AG09309 (cell line): ENCODE results near the gene WASF2.
"Not testable (repeated sequence)": the region's sequence is repeated elsewhere in the genome, so short reads cannot be mapped to it uniquely, and the experiment has no call there.

Experiments
- DNase-seq: peaks from one replicate; pipeline ENCODE4 v3.0.0-alpha.2; 2010; ENCODE audit warnings: low read depth
- H3K4me3 ChIP-seq: 2 replicates; pipeline ENCODE4 v1.5.1; 2011; ENCODE audit warnings: mild to moderate bottlenecking, low read depth, low read length, moderate library complexity; ENCODE audit not compliant: control insufficient read depth
- TF ChIP-seq, protein P1 (sequence below): IDR thresholded peaks from 2 replicates; pipeline ENCODE4 v1.5.1; 2011; ENCODE audit warnings: mild to moderate bottlenecking, low read depth, low read length, inconsistent platforms; ENCODE audit not compliant: insufficient read depth, control insufficient read depth; ENCODE audit errors: missing control alignments

WASF2 gene

DNA sequence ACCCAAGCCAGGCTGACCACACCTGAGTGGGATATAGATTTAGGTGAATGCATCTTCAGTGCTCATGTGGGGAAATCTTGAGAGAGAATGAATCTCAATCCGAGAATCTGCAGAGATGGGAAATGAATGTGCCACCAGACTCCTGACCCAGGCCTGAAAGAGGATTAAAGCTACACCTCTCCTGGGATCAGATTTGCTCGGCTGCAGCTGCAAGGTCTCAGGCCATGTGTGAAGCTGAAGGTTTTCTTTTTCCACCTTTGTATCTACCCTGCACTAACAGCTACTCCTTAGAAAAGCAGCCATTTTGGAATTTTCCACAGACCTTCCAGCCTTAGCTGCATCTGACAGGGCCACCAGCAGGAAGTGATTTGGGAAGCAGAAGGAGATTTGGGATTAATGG lies 79.3 kb downstream of the WASF2 start:
- no peak overlapping the region for H3K4me3 ChIP-seq
- TF ChIP-seq, protein P1, sequence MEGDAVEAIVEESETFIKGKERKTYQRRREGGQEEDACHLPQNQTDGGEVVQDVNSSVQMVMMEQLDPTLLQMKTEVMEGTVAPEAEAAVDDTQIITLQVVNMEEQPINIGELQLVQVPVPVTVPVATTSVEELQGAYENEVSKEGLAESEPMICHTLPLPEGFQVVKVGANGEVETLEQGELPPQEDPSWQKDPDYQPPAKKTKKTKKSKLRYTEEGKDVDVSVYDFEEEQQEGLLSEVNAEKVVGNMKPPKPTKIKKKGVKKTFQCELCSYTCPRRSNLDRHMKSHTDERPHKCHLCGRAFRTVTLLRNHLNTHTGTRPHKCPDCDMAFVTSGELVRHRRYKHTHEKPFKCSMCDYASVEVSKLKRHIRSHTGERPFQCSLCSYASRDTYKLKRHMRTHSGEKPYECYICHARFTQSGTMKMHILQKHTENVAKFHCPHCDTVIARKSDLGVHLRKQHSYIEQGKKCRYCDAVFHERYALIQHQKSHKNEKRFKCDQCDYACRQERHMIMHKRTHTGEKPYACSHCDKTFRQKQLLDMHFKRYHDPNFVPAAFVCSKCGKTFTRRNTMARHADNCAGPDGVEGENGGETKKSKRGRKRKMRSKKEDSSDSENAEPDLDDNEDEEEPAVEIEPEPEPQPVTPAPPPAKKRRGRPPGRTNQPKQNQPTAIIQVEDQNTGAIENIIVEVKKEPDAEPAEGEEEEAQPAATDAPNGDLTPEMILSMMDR = no peak
- no peak for DNase-seq

DNA sequence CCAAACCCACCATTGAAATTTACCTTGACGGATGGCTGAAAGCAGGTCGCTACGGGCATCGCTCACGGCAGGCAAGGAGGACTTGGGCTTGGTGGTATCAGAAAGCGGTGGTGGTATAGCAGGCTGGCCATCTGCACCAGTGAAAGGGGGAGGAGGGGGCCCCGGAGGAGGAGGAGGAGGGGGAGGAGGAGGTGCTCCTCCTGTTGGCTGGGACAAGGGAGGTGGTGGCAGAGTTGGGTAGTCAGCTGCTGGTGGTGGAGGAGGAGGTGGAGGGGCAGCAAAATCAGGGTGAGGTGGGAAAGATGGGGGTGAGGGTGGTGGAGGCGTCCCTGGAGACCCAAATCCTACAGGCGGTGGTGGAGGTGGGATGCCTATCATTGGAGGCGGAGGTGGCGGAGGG lies 80.3 kb downstream of the WASF2 start:
- TF ChIP-seq, protein P1 = no peak
- no peak for DNase-seq
- H3K4me3 ChIP-seq = no peak overlapping the region

DNA sequence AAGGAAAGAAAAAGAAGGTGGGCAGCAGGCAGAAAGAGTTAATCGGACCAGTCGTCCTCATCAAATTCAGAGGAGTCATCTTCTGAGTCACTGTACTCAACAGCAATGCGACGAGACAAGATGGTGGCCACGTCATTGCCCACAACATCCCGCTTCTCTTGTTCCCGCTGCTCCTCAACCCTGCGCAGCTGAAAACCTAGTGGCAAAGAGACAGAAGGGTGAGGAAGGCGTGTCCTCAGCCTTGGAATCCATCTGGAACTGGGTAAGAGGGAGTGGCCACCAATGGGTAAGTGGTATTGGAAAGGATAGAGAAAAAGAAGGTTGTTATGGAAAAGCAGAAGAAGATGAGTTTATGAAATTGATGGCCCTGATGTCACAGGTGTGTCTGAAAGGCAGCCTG lies 81.8 kb downstream of the WASF2 start:
- TF ChIP-seq, protein P1 = no peak
- DNase-seq = no peak

DNA sequence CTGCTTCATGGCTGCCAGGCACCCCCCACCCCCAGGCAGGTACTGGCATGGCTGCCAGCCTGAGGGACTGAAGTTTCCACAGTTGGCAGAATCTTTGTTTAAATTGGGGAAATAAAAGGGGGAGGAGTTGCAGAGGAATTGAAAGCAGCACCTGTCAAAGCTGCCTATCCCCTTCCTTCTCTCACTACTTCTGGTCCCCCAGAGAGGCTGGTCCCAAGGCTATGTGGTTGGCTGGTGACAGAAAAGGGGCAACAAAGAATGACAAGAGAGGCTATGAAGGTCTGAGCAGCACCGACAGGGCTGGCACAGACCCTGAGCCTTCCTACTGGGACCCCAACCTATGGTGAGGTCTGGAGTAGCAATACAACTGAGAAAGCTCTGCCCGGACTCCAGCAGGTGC lies 83.2 kb downstream of the WASF2 start:
- not testable (repeated sequence) for H3K4me3 ChIP-seq, DNase-seq

More for the DNA sequence above, 81.8 kb downstream of the WASF2 start:
- H3K4me3 ChIP-seq = no peak overlapping the region

DNA sequence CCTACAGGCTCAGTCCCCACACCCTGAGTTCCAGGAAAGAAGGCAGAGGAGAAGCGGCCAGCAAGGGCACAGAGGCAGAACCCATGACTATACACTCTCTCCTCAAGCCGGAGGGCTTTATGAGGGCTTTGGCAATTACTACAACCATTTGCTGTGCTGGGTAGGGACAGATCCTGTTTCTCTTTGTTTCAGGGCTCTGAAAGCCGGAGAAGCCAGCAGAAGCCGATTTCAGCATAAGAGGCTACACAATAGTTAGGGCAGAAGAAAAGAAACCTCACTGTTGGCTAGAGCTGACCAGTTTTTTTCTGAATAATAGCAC lies 83.6 kb downstream of the WASF2 start:
- DNase-seq = no peak
- H3K4me3 ChIP-seq = no peak overlapping the region
- TF ChIP-seq, protein P1 = no peak

DNA sequence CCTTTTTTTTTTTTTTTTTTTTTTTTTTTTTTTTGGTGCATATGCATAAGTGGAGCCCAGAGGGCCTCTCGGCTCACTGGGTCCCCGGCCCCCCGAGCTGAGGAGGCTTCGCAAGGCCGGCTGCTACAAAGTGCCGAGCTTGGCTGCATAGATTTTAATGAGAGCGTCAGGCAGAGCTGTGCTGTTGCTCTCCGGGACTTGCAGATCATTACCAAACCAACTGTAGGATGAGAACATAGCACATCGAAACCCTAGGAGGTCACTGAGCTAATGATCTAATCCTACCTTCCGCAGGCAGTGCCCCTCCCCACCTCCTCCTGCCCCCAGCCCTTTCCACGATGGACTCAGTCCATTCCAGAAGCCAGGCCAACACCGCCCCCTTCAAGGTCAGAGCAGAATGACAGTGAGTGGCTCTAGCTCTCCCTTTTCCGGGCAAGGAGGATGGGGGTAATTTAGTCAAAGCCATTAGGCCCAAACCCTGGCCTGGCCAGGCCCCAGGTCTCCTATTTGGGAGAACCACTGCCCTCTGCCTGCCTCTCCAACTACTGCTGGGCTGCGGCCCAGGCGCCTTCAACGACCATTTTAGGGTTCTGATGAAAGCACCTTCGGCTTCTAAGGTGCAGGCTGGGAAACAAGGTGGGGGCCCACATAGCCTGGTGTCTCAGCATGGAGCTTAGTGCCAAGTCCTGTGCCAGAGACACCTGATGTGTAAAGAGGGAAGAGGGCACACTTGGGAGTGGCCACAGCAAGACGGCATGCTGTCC lies 84.2 kb downstream of the WASF2 start:
- not testable (repeated sequence) for H3K4me3 ChIP-seq, DNase-seq

DNA sequence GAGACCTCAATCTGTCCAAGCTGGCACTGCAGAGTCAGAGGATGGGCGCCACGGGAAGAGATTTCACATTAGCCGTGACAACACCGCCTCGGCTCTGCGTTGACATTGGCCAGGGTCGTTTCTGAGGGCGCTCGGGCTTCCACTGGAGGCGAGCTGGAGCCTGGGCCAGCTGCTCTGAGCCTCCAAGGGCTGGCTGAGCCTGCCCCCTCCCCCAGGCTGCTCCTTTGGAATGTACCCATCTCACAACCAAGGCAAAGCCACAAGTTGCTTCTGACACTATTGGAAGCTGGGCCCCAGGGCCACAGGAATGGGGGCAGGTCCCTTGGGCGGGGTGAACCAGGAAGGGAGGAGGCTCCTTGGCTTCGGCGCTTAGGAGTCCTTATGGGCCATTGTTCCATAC lies 84.9 kb downstream of the WASF2 start:
- no peak overlapping the region for H3K4me3 ChIP-seq
- DNase-seq = peak; percentile 45
- TF ChIP-seq, protein P1 = no peak

DNA sequence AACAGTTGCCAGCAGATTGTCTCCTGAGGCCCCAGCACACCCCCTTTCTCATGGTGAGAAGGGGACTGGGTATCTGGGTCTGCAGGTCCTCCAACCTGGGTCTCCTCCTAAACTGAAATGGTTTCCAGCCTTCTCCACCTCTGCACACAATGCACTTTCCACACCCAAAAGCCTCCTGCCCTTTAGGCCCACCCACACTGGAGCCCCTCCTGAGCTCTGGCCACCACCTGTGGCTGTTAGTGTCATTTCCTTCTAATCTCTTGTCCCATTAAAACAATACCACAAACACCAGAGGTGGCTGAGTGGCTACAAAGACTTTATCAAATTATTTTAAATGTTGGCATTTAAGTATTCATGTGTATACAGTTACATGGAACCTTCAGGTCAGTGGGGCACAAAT lies 86.0 kb downstream of the WASF2 start:
- DNase-seq = no peak
- no peak overlapping the region for H3K4me3 ChIP-seq
- TF ChIP-seq, protein P1 = no peak
